GM12873 (cell line): Measurements from ENCODE around the gene MRGPRX3.

ENCODE experiments used
- TF ChIP-seq, protein P1 (sequence below): IDR thresholded peaks from 2 replicates; pipeline ENCODE4 v1.5.1; 2012; ENCODE audit warnings: low read depth, mild to moderate bottlenecking, moderate library complexity, low read length, control low read depth; ENCODE audit not compliant: insufficient read depth; ENCODE audit errors: missing control alignments

The MRGPRX3 gene

DNA sequence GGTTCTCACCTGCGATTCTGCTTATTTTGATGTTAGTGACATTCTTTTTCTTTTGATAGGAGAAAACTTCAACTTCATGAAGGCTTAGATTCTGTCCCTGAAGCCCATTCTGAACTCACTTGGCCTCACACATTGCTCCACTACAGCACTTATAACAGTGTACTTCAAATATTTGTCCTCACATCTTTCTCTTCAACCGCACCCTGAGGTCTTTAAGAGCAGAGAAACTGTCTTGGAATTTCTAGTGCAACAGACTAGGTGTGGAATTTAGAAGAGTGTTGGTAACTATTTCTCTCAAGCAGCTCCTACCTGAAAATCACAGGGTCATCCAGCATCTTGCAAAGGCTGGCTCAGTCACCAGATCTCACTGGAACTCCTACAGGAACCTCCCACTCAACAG is 7.8 kb downstream of the MRGPRX3 start:
- TF ChIP-seq, protein P1, sequence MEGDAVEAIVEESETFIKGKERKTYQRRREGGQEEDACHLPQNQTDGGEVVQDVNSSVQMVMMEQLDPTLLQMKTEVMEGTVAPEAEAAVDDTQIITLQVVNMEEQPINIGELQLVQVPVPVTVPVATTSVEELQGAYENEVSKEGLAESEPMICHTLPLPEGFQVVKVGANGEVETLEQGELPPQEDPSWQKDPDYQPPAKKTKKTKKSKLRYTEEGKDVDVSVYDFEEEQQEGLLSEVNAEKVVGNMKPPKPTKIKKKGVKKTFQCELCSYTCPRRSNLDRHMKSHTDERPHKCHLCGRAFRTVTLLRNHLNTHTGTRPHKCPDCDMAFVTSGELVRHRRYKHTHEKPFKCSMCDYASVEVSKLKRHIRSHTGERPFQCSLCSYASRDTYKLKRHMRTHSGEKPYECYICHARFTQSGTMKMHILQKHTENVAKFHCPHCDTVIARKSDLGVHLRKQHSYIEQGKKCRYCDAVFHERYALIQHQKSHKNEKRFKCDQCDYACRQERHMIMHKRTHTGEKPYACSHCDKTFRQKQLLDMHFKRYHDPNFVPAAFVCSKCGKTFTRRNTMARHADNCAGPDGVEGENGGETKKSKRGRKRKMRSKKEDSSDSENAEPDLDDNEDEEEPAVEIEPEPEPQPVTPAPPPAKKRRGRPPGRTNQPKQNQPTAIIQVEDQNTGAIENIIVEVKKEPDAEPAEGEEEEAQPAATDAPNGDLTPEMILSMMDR, result no peak

DNA sequence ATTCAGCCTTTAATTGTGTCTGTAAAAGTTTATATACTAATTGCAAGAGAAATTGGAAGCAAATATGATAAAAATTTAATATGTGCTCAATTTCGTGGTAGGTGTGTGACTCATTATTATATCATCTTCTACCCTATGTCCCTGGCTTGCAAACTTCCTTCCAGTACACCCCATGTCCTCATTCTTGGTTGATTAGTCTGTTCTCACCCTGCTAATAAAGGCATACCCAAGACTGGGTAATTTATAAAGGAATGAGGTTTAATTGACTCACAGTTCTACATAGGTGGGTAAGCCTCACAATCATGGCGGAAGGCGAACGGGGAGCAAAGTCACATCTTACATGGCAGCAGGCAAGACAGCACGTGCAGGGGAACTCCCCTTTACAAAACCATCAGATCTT is 11.9 kb downstream of the MRGPRX3 start:
- TF ChIP-seq, protein P1, result no peak

DNA sequence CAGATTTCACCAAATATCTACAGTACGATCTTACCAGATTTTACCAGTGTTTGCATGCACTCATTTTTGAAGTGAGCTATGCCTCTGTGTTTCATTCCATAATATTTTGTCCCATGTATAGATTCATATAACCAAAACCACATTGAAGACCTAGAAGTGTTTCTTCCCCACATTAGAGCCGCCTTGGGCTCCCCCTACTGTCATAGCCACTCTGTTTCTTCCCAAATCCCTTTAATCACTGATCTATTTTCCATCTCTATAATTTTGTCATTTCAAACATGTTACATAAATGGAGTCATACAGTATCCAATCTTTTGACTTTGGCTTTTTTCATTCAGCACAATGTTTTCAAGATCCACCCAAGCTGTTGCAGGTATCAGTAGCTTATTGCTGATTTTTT is 12.7 kb downstream of the MRGPRX3 start:
- TF ChIP-seq, protein P1, result no peak

DNA sequence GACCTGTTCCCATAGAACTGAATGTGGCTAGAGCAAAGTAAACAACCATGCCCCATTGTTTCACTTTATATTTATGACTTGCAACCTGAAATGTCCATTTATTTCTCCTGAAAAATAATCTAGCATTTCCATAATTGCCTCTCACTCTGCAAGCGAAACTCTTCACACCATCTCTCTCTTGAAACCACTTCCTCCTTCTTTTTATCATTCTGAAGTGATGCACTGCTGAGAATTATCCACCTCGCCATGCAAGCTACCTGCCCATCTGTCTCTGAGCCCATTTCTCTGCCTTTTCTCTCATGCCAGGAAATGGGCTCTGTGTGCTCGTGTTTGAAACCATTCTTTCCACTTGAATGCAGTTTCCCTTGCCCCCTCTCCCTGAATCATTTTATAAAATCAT is 13.5 kb downstream of the MRGPRX3 start:
- TF ChIP-seq, protein P1, result no peak

DNA sequence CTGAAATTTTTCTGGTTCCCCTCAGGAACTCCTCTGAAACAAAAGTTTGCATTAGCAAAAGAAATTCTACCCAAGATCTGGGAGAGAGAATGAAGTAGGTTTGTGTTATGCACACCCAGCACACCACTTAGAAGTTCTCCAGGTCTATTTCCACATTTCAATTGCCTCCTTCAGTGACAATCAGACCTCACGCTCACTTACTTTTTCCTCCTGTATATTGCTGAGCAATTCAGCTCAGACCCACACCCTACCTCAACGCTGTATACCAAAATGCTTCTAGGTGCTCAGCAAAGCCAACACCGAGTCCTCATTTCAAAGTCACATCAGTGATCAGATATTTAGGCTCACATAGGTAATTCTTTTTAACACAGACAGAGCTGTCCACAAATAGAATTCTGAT is 19.2 kb downstream of the MRGPRX3 start:
- TF ChIP-seq, protein P1, result no peak

DNA sequence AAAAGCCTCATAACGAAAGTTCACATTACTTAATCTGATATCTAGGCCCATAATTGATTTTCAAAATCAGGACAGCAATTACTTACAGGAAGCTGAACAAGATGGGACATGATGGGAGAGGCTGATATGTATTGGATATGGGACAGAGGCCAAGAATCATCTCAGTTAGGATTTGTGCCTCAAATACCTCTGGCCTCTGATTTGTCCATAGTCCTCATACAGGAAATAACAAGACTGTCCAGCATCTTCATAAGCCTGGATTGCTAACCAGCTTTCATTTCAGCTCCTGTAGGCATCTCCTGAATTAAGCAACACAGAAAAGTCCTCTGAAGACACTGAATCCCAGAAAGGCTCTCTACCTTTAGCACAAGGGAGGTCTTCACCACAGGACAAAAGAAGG is 36.0 kb downstream of the MRGPRX3 start:
- TF ChIP-seq, protein P1, result no peak

DNA sequence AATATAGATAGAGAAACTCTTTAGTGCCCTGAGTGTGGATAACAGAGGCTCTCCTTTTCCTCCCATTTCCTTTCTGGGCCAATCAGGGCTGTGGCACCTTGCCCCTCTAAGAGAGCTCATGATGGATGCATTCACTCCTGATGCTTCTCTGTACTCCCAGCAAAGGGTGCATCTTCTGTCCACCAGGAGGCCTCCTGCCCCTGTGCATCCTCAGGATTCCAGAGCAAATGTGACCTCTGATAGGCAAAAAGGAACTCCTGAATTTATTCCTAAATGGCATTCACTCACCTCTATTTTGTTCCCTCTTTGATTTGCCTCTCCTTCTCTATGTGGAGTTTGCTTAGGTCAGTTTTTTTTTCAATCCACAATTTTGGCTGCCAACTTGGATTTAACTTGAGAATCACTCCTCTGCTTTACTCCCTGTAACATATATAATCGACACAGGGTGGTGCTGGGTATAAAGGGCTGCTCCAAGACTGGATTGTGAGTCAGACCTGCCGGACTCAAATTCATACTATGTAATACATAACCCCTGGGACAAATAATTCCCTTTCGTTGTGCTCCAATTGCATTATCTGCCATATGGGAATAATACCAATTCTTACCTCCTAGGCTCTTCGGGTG is 39.1 kb downstream of the MRGPRX3 start:
- TF ChIP-seq, protein P1, result peak; percentile 70
